PC-3 (cell line): Measurements from ENCODE around the gene BTBD6. TPM values are rescaled to one million over a fixed set of nuclear protein-coding genes. Genes with fewer than 3 reads are reported as not detected.

Experiments
- ATAC-seq: fragments of 200-7000 bp; cut with Tn5 transposase; 2 replicates; pipeline ENCODE4 v1.9.1; 2020; ENCODE audit warnings: mild to moderate bottlenecking, moderate library complexity
- BruUV-seq: library from RNA; stranded (reverse); fragments of 400-500 nt; replicated peaks from 2 replicates; lab custom pipeline; 2021; lab: Mats Ljungman, UMichigan
- CTCF ChIA-PET: fragments of 300-600 bp; sonication (Branson Sonifier 250); formaldehyde crosslinking; loops from one replicate; lab custom pipeline; 2022; ENCODE audit warnings: antibody characterized with exemption; lab: Charles Lee
- POLR2A ChIA-PET: fragments of 300-600 bp; sonication (Branson Sonifier 250); formaldehyde crosslinking; loops from one replicate; lab custom pipeline; 2022; ENCODE audit warnings: antibody characterized with exemption; ENCODE audit not compliant: unreplicated experiment; lab: Charles Lee
- DNase-seq: peaks from one replicate; pipeline ENCODE4 v3.0.0-alpha.2; 2015
- H2AFZ ChIP-seq: fragments of 300-600 bp; sonication (generic); 2 replicates; pipeline ENCODE4 v1.6.0; 2016; ENCODE audit warnings: antibody characterized with exemption, low read length
- H3F3A ChIP-seq: fragments of 300-600 bp; sonication (generic); one replicate; pipeline ENCODE4 v1.6.0; 2017; ENCODE audit warnings: antibody characterized with exemption, low read length, control low read depth, mild to moderate bottlenecking; ENCODE audit not compliant: unreplicated experiment
- H3K27ac ChIP-seq: fragments of 300-600 bp; sonication (generic); 2 replicates; pipeline ENCODE4 v1.5.1; 2016; ENCODE audit warnings: mild to moderate bottlenecking, low read length
- H3K27me3 ChIP-seq: fragments of 300-600 bp; sonication (generic); 2 replicates; pipeline ENCODE4 v1.6.1; 2016; ENCODE audit warnings: low read length, mixed read lengths
- H3K36me3 ChIP-seq: fragments of 300-600 bp; sonication (generic); 2 replicates; pipeline ENCODE4 v1.6.1; 2016; ENCODE audit warnings: low read depth, mixed run types, low read length, mixed read lengths
- H3K4me1 ChIP-seq: fragments of 300-600 bp; sonication (generic); 2 replicates; pipeline ENCODE4 v1.5.1; 2016; ENCODE audit warnings: low read length; ENCODE audit not compliant: insufficient read depth
- H3K4me2 ChIP-seq: fragments of 300-600 bp; sonication (generic); 2 replicates; pipeline ENCODE4 v1.6.0; 2016; ENCODE audit warnings: low read length
- H3K4me3 ChIP-seq: fragments of 300-600 bp; sonication (generic); 2 replicates; pipeline ENCODE4 v1.5.1; 2016; ENCODE audit warnings: mild to moderate bottlenecking, low read length, mixed read lengths
- H3K79me2 ChIP-seq: fragments of 300-600 bp; sonication (generic); 2 replicates; pipeline ENCODE4 v1.6.1; 2017; ENCODE audit warnings: low read length, mixed read lengths
- H3K9ac ChIP-seq: fragments of 300-600 bp; sonication (generic); 2 replicates; pipeline ENCODE4 v1.6.0; 2016; ENCODE audit warnings: mild to moderate bottlenecking, low read length
- H3K9me2 ChIP-seq: fragments of 300-600 bp; sonication (generic); replicated peaks from 2 replicates; pipeline ENCODE4 v1.6.1; 2016; ENCODE audit warnings: mixed run types, low read length, mixed read lengths
- H3K9me3 ChIP-seq: fragments of 300-600 bp; sonication (generic); 2 replicates; pipeline ENCODE4 v1.6.1; 2016; ENCODE audit warnings: low read length, mixed read lengths
- H4K20me1 ChIP-seq: fragments of 300-600 bp; sonication (generic); 2 replicates; pipeline ENCODE4 v1.6.1; 2016; ENCODE audit warnings: low read length, mixed read lengths
- CTCF ChIP-seq: fragments of 300-600 bp; sonication (generic); conservative IDR thresholded peaks from 2 replicates; pipeline ENCODE4 v1.5.1; 2017; ENCODE audit warnings: antibody characterized with exemption, low read depth, mild to moderate bottlenecking, low read length
- EZH2 ChIP-seq: fragments of 300-600 bp; sonication (generic); IDR thresholded peaks from one replicate; pipeline ENCODE4 v1.6.1; 2017; ENCODE audit warnings: antibody characterized with exemption, mild to moderate bottlenecking, low read length; ENCODE audit not compliant: unreplicated experiment
- EZH2phosphoT487 ChIP-seq: fragments of 300-600 bp; sonication (generic); IDR thresholded peaks from 2 replicates; pipeline ENCODE4 v1.6.1; 2018; ENCODE audit warnings: mild to moderate bottlenecking, antibody characterized with exemption, low read length, borderline replicate concordance
- intact Hi-C: fragments of 100-400 bp; cut with micrococcal nuclease; formaldehyde crosslinking; loops from 2 replicates; pipeline ENCODE4 v1.9.0; 2023
- total RNA-seq: library from RNA; depleted of rRNA; stranded (reverse); fragments of >200 nt; gene quantifications from 2 replicates; pipeline ENCODE4 v1.2.3, GENCODE V29; 2014

The BTBD6 gene
- total RNA-seq, 1 experiment from 2014 or later, result 104 TPM

- Histone ChIP-seq H3K36me3 (no peaks in the 10 kb centered on the region; the same call in 1 of the 2 replicates), H3K9ac (no peak overlapping the region), H3K9me2 (no peaks in the 10 kb centered on the region), H3K27me3 (no peaks in the 10 kb centered on the region), H3K27ac (no peak overlapping the region), H3K4me1 (peaks cover 11% of the 10 kb centered on the region), H3F3A (no peaks in the 10 kb centered on the region), H4K20me1 (no peaks in the 10 kb centered on the region), H3K4me3 (no peak overlapping the region), H3K4me2 (no peak overlapping the region), H2AFZ (no peak overlapping the region), H3K9me3 (no peaks in the 10 kb centered on the region), H3K79me2 (no peaks in the 10 kb centered on the region)
- ATAC-seq (no peak), DNase-seq (peak; percentile 43)
- TF ChIP-seq EZH2phosphoT487, result no peak
- TF ChIP-seq CTCF, result no peak
- TF ChIP-seq EZH2, result no peak
- ChIA-PET POLR2A (no interaction called here), CTCF (no interaction called here)
- intact Hi-C loops, result no loop called here
- BruUV-seq, result no TSS peak
These were observed 23.3 kb upstream of the BTBD6 start for GRCh38 chr14:105224845-105225570.

- H4K20me1 ChIP-seq, result no peaks in the 10 kb centered on the region
- ChIA-PET CTCF (no interaction called here), POLR2A (no interaction called here)
- no peaks in the 10 kb centered on the region for H3F3A ChIP-seq
- TF ChIP-seq CTCF, result no peak
- no peak for TF ChIP-seq EZH2
- TF ChIP-seq EZH2phosphoT487, result no peak
- H3K79me2 ChIP-seq, result no peaks in the 10 kb centered on the region
- H3K27ac ChIP-seq, result no peak overlapping the region
- no peaks in the 10 kb centered on the region for H3K27me3 ChIP-seq
- no peak for ATAC-seq
- intact Hi-C loops, result no loop called here
- no TSS peak for BruUV-seq
- no peak for DNase-seq
- no peaks in the 10 kb centered on the region for H3K9me3 ChIP-seq
- peaks cover 11% of the 10 kb centered on the region for H3K4me1 ChIP-seq
- no peak overlapping the region for H3K9ac ChIP-seq
- H3K4me3 ChIP-seq, result no peak overlapping the region
- H3K4me2 ChIP-seq, result no peak overlapping the region
- H2AFZ ChIP-seq, result no peak overlapping the region
- no peaks in the 10 kb centered on the region for H3K9me2 ChIP-seq
- H3K36me3 ChIP-seq, result no peaks in the 10 kb centered on the region; the same call in 1 of the 2 replicates
These were observed 22.1 kb upstream of the BTBD6 start for GRCh38 chr14:105226198-105226597.

GRCh38 chr14:105227346-105227745 is 21.0 kb upstream of the BTBD6 start:
- H4K20me1 ChIP-seq, result no peaks in the 10 kb centered on the region
- no peaks in the 10 kb centered on the region for H3K27me3 ChIP-seq
- no TSS peak for BruUV-seq
- intact Hi-C loops, result no loop called here
- no peaks in the 10 kb centered on the region for H3K36me3 ChIP-seq
- no peak overlapping the region for H3K4me3 ChIP-seq
- ChIA-PET POLR2A (no interaction called here), CTCF (no interaction called here)
- ATAC-seq (no peak), DNase-seq (no peak)
- no peak overlapping the region for H3K27ac ChIP-seq
- no peak overlapping the region for H3K4me2 ChIP-seq
- no peak overlapping the region for H3K9ac ChIP-seq
- H2AFZ ChIP-seq, result no peak overlapping the region
- no peaks in the 10 kb centered on the region for H3K9me2 ChIP-seq
- peaks cover 11% of the 10 kb centered on the region for H3K4me1 ChIP-seq
- no peaks in the 10 kb centered on the region for H3F3A ChIP-seq
- TF ChIP-seq EZH2, result no peak
- TF ChIP-seq EZH2phosphoT487, result no peak
- TF ChIP-seq CTCF, result no peak
- no peaks in the 10 kb centered on the region for H3K9me3 ChIP-seq
- H3K79me2 ChIP-seq, result no peaks in the 10 kb centered on the region
